NCI-H2227 treated with DMSO at 0.1 percent for 48 hours (cell line): ENCODE results near the gene CXCL1.

Experiments
- DNase-seq: peaks from one replicate; lab custom pipeline; 2025; lab: John Stamatoyannopoulos, UW

CXCL1 gene

DNA sequence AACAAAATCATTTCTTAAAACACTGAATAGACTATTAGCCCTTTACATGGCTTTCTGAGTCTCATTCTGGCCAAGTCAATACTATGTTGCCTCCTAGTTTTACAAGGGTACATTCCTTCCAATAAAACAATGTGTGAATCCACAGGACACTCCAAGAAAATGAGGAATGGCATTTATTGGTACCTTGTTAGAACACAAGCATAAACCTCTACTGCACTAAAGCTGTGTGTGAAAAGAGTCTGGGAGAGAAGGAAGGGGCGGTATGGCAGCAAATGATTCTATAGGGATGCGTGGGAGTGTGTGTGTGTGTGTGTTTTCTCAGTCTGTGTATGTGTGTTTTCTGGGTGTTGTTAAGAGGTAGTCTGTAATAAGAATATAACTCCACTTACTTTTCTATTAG is 48.9 kb downstream of the CXCL1 start:
- no peak for DNase-seq

DNA sequence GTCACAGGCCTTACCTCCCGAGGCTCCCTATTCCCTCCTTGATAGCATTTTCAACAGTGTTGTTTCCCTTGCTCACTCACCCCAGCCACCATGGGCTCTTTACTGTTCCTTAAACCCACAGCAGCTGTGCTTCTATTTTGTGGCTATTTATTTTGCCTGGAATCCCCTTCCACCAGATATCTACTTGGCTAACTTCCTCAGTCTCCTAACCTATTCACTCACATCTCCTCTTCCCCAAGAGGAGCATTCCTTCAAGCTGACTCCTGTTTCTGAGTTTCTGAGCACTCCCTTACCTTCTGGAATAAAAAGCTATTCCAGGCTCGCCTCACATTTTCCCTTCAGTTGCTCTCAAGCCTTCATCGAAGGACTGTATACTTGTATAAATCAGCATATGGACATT is 50.5 kb downstream of the CXCL1 start:
- no peak for DNase-seq
